Ovary (tissue), 3 donors: ENCODE data around the gene UPF2.

ENCODE experiments used
- EP300 ChIP-seq: sonication (generic); formaldehyde crosslinking; IDR thresholded peaks from one replicate; pipeline ENCODE4 v1.6.1; 2017; ENCODE audit warnings: antibody characterized with exemption
- POLR2A ChIP-seq: fragments of 450-650 bp; IDR thresholded peaks from one replicate; pipeline ENCODE4 v1.6.1; 2017; ENCODE audit warnings: antibody characterized with exemption, mild to moderate bottlenecking, moderate library complexity
- TF ChIP-seq, protein P1 (sequence below), 3 donors: fragments of 450-650 bp in 2 of 3; fragments of 200-600 bp in 1 of 3; IDR thresholded peaks; one replicate each; pipeline versions ENCODE4 v1.5.1 to v1.8.0; 2016 to 2022; ENCODE audit warnings: antibody characterized with exemption in 3 of 3, mild to moderate bottlenecking in 1 of 3
- donor health status: DM: no; HTN: no; CAD: no.

DNA sequence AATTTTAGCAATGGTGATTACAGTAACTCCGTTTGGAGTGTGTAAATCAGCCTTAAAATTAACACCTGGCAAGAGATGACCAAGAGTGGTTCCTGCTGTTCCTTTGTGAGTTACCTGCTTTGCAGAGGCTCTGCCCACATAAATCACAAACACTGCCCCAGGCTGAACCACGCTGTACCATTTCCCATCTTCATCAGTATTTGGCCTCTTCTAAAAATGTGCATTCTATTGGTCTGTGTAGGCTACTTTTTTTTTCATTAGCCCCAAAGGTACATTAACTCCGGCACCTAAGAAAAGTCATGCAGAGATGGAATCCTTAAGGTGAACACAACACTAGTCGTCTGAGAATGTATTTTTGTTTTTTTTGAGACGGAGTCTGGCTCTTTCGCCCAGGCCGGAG lies 123.3 kb downstream of the UPF2 start:
- TF ChIP-seq, protein P1, sequence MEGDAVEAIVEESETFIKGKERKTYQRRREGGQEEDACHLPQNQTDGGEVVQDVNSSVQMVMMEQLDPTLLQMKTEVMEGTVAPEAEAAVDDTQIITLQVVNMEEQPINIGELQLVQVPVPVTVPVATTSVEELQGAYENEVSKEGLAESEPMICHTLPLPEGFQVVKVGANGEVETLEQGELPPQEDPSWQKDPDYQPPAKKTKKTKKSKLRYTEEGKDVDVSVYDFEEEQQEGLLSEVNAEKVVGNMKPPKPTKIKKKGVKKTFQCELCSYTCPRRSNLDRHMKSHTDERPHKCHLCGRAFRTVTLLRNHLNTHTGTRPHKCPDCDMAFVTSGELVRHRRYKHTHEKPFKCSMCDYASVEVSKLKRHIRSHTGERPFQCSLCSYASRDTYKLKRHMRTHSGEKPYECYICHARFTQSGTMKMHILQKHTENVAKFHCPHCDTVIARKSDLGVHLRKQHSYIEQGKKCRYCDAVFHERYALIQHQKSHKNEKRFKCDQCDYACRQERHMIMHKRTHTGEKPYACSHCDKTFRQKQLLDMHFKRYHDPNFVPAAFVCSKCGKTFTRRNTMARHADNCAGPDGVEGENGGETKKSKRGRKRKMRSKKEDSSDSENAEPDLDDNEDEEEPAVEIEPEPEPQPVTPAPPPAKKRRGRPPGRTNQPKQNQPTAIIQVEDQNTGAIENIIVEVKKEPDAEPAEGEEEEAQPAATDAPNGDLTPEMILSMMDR (IDR thresholded peaks at IDR 0.05): no peak
- no peak for TF ChIP-seq POLR2A
- no peak for TF ChIP-seq EP300
